GM18519 (cell line): ENCODE data around the gene OR14I1.

Experiments
- ATAC-seq: cut with Tn5 transposase; IDR thresholded peaks from one replicate; pipeline ENCODE4 v1.9.1; 2021; ENCODE audit warnings: mild to moderate bottlenecking, moderate library complexity; ENCODE audit not compliant: unreplicated experiment, low FRiP score

The OR14I1 gene

GRCh38 chr1:248702714-248703113 is at the start of gene OR14I1:
Gene OR14I1 (minus strand): TSS chr1:248702766.
- no peak for ATAC-seq

GRCh38 chr1:248751635-248752034 is 49.1 kb upstream of the OR14I1 start:
- ATAC-seq, result no peak

- ATAC-seq, result no peak
Observed at GRCh38 chr1:248751142-248751541, 48.6 kb upstream of the OR14I1 start.

GRCh38 chr1:248750496-248750895 is 47.9 kb upstream of the OR14I1 start:
- no peak for ATAC-seq

GRCh38 chr1:248748211-248748610 is 45.6 kb upstream of the OR14I1 start:
- ATAC-seq, result no peak

- ATAC-seq, result no peak
Observed at GRCh38 chr1:248740876-248741275, 38.3 kb upstream of the OR14I1 start.

GRCh38 chr1:248739572-248740205 is 37.1 kb upstream of the OR14I1 start:
- ATAC-seq, result no peak

GRCh38 chr1:248737457-248737856 is 34.9 kb upstream of the OR14I1 start:
- no peak for ATAC-seq

GRCh38 chr1:248736977-248737376 is 34.4 kb upstream of the OR14I1 start:
- no peak for ATAC-seq

- no peak for ATAC-seq
Observed at GRCh38 chr1:248733566-248733965, 31.0 kb upstream of the OR14I1 start.

- no peak for ATAC-seq
Observed at GRCh38 chr1:248730507-248731335, 28.2 kb upstream of the OR14I1 start.

GRCh38 chr1:248714248-248714647 is 11.7 kb upstream of the OR14I1 start:
- no peak for ATAC-seq

- no peak for ATAC-seq
Observed at GRCh38 chr1:248710305-248710900, 7.8 kb upstream of the OR14I1 start.

- no peak for ATAC-seq
Observed at GRCh38 chr1:248704606-248705005, 2.0 kb upstream of the OR14I1 start.

- ATAC-seq, result no peak
Observed at GRCh38 chr1:248703674-248704073, 1.1 kb upstream of the OR14I1 start.

GRCh38 chr1:248699099-248699498 is 3.5 kb downstream of the OR14I1 start:
- ATAC-seq, result no peak

- ATAC-seq, result no peak
Observed at GRCh38 chr1:248697907-248698306, 4.7 kb downstream of the OR14I1 start.

- no peak for ATAC-seq
Observed at GRCh38 chr1:248696774-248697173, 5.8 kb downstream of the OR14I1 start.

GRCh38 chr1:248696261-248696660 is 6.3 kb downstream of the OR14I1 start:
- ATAC-seq, result no peak

- ATAC-seq, result no peak
Observed at GRCh38 chr1:248695451-248696132, 7.0 kb downstream of the OR14I1 start.

GRCh38 chr1:248691567-248692155 is 10.9 kb downstream of the OR14I1 start:
- ATAC-seq, result no peak
